Measurements from ENCODE around the gene OXTR.
A peak's percentile ranks its signal among the peaks of the same experiment; 100 is the strongest.

The OXTR gene

DNA sequence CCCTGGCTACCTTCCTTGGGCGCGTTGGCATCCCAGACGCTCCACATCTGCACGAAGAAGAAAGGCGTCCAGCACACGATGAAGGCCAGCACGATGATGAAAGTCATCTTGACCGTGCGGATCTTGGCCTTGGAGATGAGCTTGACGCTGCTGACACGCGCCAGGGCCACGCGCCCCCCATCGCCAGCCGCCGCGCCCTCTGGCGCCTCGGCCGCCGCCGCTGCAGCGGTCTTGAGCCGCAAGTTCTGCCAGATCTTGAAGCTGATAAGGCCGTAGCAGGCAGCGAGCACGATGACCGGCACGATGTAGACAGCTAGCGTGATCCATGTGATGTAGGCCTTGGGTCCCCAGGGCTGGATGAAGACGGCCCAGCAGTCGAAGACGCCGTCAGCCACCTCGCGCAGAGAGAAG is 2.2 kb downstream of the OXTR start:
- no peak for DNase-seq

DNA sequence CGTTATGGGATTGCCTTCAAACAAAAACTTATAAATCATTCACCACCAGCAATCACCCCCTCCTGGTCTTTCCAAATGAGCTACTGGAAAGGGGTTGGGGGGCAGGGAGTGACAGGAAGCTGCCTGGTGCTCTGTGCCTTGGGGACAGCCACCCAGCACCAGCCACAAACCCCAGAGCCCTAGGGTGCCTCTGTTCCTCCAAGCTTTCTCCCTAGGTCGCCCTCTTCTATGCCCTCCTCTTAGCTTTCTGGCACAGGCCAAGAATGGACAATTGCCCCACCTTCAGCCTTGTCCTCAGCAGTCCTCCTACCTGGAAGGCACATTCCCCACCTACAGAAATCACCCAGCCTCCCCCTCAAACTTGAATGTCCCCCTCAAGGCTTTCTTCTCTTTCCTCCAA is 3.3 kb downstream of the OXTR start:
- no peak for DNase-seq

DNA sequence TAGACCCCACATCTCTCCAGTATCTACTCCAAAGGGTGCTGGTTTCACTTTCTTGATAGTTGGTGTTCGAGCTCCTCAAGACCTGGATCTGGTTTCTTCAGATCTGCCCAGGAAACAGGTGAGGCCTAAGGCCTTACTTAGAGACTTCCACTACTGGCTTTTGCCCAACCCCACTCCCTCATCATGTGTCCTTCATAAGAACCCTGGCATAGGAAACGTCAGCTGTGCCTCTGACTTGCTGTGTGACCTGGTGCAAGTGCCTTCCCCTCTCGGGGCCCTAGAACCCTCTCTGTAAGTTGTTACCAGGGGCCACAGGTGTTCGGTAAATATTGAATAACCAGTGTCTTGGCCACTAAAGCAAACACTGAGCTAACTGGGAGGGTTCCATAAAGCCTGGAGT is 3.9 kb downstream of the OXTR start:
- DNase-seq = no peak

DNA sequence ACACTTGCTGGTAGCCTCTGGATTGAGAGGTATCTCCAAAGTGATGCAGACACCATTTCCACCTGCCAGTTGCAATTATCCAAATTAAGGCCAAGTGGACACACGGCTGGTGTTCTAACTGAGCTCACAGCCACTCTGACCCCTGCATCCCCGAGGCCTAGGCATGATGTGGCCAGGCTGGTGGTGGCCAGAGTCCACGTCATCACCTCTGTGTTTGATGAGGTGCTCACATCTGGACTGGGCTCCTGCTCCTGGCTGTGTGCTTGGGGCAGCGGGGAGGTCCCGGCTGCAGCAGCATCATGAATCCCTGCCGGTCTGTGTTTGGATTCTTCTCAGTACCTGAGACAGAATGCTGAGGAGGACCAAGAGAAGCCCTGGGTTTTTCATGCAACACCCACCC is 4.9 kb downstream of the OXTR start:
- DNase-seq = no peak

DNA sequence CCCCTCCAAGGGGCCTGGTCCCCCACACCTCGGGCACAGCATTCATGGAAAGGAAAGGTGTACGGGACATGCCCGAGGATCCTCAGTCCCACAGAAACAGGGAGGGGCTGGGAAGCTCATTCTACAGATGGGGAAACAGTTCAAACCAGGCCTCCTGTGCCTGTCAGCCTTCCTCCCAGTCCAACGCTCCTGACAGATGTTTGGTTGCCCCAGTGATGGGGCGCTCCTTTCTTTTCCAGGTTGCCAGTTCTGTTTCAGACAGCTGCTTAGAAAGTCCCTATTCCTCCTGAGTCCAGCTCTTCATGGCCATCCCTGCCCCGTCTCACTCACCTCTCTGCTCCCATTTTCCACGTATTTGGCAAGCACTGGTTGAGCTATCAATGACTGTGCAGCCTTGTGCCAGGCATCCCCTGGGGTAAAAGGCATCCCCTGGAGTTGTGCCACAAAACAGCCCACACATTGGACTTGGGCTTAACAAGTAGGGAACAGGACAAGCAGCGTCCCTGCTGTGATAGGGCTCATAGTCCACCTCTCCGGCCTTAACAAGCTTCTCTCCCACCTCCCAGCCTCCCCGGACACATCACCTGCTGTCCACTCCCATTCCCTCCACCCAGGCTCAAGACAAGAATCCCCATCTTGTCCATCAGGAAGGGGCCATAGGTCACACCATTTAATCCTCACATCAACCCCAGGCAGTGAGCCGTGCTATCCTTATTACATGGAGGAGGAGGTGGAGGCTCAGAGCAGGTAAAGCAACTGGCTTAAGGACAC is 6.6 kb downstream of the OXTR start:
- no peak for DNase-seq

DNA sequence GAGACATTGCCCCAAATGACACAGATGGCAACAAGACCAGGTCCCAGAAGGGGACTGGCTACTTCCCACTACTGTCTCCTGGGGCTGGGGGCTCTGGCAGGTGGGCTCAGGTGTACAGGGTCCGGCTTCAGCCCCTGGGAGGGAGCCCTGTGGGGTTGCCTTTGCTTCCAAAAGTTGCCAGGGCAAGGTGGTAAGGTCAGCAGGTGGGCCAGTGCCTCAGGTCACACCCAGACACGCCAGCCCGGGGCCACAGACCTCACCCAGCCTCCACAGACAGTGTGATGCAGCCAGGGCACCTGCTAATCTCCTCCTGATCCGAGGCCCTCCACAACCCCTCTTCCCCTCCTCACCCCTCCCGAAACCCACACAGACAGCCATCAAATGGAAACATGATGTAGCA is 7.5 kb downstream of the OXTR start:
- DNase-seq = no peak

DNA sequence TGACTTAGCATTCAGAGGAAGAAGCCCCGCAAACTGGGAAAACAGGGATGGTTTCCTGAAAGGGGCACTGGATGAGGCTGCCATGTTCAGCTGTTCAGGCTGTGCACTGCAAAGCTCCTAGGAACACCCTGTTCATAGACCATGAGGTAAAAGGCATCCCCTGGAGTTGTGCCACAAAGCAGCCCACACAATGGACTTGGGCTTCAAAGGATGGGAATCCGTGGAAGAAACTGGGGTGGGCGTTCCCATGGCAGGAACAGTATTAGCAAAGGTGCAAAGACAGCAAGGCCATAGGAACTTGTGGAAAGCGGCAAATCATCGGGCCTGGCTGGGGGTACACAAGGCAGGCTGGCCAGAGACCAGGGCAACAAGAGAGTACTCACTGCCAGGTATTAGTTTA is 8.9 kb downstream of the OXTR start:
- DNase-seq = no peak

DNA sequence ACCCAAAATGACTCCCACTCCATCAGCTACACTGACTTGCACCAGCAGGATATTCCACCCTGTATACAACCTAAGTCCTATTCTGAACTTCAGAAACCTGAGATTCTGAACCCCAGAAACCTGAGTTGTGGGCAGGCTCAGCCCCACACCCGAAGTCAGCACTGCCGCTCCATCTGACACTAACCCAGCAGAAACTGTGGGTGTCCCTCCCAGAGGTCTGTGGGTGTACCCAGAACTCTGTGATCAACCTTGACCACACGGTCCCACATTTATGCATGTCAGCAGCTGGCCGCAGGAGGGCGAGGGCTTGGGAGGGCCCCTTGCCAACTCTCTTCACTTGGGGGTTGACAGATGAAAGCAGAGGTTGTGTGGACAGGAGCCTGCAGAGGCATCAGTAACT is 9.3 kb downstream of the OXTR start:
- DNase-seq = no peak

DNA sequence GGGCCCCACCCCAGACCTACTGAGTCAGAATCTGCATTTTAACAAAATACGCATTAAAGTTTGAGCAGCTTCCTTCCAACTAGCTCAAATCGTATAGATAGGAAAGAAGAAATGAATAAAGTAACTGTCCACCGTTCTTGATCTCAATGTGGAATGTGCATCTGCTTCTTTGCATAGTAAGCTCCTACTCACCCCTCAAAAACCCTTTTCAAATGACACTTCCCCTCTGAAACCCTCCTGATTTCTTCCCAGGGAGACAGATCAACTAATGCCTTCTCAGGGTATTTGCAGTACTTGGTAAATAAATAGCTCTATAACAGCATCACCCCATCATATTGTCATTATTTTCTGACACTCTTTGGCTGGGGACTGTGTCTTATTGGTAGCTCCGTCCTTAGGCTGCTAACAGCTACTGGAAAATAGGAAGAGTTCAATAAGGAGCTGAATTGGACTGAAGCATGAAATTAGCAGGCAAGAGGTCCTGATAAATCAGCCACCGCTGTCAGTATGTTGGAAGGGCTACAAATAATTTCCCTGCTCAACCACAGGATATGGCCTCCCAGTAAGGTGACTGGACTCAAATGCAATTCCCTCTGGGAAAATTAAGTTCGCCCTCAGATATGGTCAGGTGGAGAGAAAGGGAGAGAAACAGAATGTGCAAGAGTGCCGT is 10.2 kb downstream of the OXTR start:
- no peak for DNase-seq

DNA sequence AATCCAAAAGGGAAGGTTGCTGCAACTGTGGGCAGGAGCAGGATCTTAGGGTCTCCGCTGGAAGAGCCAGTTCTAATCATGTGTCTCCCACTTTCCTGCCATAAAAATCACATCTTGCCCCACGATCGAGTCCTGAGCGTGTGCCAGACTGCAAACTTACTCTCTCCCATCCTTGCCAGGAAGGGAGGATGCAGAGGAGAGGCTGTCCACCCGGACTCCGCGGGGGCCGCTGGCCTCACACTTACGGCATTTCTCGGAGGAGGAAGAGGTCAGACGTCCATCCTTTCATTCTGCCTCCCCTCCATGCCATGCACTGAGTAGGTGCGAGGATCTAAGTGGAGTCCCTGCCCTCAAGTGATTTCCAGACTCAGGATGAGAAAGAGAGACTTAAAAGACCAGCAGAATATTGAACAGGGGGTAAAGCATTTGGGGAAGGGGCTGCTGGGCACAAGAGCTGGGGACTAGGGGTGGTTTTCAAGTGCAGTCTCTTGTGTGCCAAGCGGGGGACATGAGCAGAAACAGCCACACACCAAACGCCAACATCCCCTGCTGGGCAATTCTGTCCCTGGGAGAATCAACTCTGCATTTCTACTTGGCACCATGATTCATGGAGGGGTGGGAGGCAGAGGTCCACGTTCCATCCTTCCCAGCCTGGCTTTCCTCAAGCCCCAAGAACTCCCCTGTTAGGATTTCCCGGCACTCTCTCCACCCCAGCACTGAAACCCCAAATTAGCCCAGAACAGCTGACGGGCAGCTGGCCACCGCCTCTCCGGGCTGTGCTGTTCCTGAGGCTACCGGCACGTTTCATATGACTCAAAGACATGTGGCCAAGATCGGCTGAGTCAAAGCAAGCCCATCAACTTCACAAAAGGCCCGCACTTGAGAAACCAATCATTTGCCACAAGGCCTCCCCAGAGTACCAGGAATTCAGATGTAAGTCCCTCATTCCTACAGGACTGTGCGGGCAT is 11.6 kb downstream of the OXTR start:
- DNase-seq = peak; percentile 33

DNA sequence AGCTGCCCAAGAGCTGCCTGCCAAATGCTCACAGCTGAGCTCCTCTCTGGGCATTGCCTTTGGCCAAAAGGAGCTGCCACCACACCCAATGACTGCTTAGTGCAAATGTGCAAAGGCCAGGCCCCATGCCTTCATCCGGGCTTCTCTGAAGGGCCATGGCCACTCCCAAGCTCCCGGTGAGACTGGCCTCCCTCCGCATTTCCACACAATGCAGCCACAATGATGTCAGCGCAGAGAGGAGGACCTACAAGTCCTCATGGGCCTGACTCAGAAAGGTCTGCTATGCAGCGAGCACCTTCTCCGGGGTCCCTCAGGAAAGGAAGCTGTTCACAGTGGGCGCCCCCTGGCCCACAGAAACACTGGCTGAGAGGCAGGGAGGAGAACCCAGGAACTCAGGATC is 12.7 kb downstream of the OXTR start:
- no peak for DNase-seq

DNA sequence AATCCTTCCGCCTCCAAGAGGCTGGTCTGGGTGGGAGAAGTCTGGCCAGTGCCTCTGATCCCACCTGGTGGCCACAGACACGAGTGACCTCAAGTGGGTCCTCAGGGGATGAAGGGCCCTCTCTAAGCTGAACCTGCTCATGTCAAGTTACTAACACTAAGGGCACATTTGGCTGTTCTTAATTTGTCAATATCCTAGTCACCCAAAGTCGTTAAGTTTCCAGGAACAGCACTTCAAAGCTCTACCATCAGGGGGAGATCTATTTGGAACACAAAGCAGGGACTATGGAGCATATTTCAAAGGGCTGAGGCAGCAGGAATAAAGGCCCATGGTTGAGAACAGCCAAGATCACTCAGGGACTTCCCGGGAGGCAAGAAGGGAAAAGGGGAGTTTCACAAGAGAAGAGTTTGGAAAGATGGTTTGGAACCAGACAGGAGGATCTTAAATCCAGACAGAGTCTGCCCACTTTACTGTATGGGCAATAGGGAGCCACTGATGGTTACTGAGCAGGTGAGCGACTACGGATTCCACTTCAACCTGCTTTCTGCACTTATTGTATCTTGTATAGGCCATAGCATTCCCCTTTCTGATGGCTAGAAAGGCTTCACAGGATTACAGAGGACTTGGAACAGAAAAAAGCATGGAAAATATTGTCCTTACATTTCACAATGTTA is 13.7 kb downstream of the OXTR start:
- DNase-seq = peak; percentile 34

DNA sequence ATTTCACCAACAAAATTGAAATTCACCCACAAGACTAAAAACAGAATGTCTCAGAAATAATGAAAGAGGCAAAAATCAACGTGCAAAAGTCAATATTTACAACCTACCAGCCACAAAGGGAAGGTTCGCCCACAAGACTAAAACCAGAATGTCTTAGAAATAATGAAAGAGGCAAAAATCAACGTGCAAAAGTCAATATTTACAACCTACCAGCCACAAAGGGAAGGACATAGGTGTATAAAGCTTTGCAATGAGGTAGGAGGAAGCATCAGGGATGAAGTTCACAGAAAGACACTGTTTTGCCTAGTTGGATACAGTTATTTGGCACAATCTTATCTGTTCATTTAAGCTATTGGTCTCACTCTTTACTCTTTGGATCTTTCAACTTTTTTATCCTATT is 14.3 kb downstream of the OXTR start:
- DNase-seq = no peak

DNA sequence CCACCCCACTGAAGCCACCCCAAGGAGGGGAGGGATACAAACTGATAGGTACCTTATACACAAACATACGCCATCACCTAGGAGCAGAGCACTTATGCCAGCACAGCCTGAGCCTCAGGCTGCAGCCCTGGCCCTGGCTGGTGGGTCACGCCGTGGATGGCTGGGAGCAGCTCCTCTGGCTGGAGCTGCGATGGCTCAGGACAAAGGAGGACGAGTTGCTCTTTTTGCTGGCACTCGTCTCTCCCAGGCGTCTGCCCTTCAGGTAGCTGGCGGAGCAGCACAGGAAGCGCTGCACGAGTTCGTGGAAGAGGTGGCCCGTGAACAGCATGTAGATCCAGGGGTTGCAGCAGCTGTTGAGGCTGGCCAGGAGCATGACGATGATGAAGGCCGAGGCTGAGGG is 16.6 kb downstream of the OXTR start:
- DNase-seq = no peak

DNA sequence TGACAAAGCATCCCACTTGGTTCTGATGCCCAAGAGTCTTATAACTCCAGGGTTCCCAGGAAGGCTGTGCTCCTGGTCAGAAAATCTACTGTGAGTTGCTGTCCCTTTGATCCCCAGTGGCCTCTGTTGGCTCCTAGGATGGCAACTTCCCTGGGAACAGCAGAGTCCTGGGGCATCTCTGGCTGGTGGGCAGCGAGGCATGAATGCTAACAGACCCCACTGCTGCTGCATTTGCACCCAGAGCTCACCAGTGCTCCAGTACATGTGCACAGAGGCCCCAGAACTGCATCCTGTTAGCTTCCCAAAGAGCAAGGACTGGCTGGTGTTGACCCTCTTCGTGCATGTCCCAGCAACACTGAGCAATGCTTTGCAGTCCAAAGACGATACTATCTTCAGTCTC is 20.1 kb downstream of the OXTR start:
- DNase-seq = no peak

DNA sequence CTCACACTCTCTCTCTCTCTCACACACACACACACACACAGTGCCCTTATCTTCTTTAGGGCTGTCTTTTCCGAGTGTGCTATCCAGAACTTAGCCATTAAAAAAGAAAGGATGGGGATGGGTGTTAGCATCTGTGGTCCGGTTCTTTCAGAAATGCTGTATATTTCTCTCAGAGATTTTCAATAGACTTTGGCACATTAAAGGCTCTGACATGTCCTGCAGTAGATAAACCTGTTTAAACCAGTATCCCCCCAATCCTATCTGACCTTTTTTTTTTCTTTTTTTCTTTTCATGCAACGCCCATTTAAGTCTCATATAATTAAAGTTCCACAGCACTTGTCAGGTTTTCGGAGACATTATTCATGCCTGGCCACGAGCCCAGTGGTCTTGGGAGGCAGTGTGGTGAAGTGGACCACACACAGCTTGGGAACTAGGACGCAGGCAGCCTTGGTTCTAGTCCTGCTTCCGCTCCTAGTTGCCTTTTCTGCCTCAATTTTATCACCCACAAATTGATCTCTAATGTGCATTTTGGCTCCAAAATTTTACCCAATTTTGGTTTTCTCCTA is 22.6 kb downstream of the OXTR start:
- no peak for DNase-seq

DNA sequence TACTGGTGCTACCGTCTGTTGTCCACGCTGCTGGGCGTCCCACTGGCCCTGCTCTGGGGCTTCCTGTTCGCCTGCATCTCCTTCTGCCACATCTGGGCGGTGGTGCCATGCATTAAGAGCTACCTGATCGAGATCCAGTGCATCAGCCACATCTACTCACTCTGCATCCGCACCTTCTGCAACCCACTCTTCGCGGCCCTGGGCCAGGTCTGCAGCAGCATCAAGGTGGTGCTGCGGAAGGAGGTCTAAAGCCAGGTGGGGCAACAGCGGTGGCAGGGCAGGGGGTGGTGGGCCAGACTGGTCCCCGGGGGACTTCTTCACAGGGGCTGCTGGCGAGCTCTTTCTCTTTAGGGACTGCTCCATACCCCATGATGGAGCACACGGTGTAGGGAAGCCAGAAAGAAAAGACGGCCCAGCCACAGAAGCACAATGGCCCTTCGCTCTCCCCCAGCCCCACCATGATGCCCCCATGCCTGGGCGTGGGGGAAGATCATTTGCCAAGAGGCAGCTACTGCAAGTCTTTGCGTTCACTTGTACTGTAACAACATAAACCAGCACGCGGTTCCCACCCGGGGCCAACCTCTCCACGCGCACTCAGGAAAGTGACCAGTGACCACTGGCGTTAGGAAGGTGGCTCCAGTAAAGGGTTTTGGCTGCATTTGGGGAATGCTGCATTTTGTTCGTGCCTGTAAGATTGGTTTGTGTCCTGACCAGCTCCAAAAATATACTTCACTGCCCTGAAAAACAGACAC is 23.6 kb downstream of the OXTR start:
- DNase-seq = no peak

DNA sequence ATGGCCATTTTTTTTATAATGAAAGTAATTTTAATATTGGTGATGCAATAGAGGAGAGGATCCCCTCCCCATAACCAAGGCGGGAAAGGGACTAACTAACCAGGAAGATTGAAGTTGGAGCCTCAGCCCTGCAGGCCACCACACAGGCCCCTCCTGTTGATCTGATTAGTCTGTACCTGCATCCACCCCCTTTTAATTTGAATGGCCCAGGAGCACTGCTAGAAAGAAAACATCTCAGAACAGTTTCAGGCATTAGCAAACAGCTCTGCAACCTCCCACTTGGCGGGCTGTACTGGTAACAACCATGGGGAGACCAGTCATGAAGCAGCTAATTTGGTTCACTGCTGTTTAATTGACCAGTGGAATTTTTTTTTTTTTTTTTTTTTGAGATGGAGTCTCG is 25.5 kb downstream of the OXTR start:
- no peak for DNase-seq

DNA sequence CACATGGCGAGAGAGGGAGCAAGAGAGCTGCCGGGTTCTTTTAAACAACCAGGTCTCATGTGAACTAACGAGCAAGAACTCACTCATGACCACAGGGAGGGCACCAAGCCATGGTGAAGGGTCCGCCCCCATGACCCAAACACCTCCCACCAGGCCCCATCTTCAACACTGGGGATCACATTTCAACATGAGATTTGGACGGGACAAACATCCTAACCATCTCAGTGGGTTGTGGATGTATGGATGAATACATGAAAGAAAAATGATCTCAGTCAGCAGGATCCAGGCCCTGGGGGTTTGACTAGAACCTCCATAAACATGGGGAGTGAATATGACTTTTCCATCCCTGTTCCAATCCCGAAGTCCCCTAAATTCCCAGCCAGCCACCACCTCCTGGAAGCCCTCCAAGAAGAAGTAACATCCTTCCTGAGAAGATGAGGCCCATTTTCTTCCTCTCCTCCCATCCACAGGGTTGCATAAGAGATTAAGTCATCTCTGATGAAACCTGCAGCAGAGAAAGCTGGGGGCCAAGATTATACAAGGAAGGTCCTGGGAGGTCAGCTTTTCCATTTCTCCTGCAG is 26.3 kb downstream of the OXTR start:
- peak; percentile 79 for DNase-seq

DNA sequence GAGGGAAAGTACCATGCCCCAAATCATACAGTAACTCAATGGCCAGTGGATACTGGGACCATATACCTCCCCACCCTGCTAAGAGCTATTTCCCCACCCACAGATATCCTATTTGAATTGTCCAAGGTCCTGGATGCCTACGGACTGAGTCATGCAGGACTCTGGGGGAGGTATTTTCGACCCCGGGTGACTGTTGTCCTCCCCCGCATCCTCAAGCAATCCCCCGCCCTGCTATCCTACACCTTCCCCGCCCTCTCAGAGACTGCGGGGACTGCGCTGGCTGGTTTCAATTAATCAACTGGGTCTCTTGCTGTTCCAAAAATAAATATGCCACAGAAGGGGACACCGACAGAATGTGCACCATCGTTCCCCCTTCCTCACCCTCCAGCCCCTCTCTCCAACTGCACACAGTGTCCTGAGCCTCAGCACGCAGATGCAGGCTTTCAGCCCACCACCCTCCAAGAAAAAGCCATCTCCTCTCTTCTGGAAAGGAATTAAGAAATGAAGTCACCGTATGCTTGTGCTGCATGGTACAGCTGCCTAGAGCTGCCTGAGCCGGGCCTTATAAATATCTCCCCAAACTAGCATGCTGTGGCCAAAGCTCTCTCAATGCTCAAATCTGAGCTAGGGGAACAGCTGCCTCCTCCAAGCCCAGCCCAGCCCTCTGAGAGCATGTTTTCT is 27.7 kb downstream of the OXTR start:
- DNase-seq = peak; percentile 79
